ENCODE data around the gene GPI. TPM values are rescaled to one million over a fixed set of nuclear protein-coding genes. Genes with fewer than 3 reads are reported as not detected.
"Not testable (repeated sequence)": the region's sequence is repeated elsewhere in the genome, so short reads cannot be mapped to it uniquely, and the experiment has no call there.

The GPI gene
- total RNA-seq, 3 donors from 2014 or later (not counting 1 experiment from before 2014, with no cell fraction given), result 98.5 to 132 (median 104) TPM

- Mint-ChIP-seq H3K4me3 (no peak overlapping the region), H3K27ac (no peak overlapping the region), H3K27me3 (ENCODE audit: low read depth in 2 of 2) (no peaks in the 10 kb centered on the region), H3K36me3 (no peaks in the 10 kb centered on the region), H3K4me1 (peaks cover 7 to 13% of the 10 kb centered on the region in 2 donors), H3K9me3 (no peaks in the 10 kb centered on the region)
- H3K36me3 ChIP-seq (ENCODE audit: control insufficient read depth, insufficient read depth, low read length), result peaks cover 32% of the 10 kb centered on the region
- H3K4me1 ChIP-seq (ENCODE audit: control insufficient read depth, insufficient read depth, low read length), result peaks cover 7% of the 10 kb centered on the region
- intact Hi-C loops (cut with micrococcal nuclease), result no loop called here
- no peaks in the 10 kb centered on the region for H3K27me3 ChIP-seq (ENCODE audit: control insufficient read depth, insufficient read depth, low read length)
- TF ChIP-seq CTCF (IDR thresholded peaks at IDR 0.05), result no peak
- H3K9me3 ChIP-seq (ENCODE audit: control insufficient read depth, insufficient read depth, low read length), result no peaks in the 10 kb centered on the region
- ATAC-seq (no peak), DNase-seq (no peak)
- H3K4me3 ChIP-seq (ENCODE audit: low read length), result no peak overlapping the region
- WGBS (ENCODE audit: insufficient coverage), result 94% methylated on average over 9 of the region's 9 CpGs
- no peak overlapping the region for H3K27ac ChIP-seq (ENCODE audit: low read length)
These were observed 34.9 kb downstream of the GPI start for GRCh38 chr19:34399886-34400285.

- 99% methylated on average over 5 of the region's 8 CpGs for WGBS (ENCODE audit: insufficient coverage)
- H3K27me3 Mint-ChIP-seq (ENCODE audit: low read depth in 2 of 2); H3K4me3 ChIP-seq (ENCODE audit: low read length); H3K27ac Mint-ChIP-seq; H3K27ac ChIP-seq (ENCODE audit: low read length); ATAC-seq; H3K36me3 Mint-ChIP-seq; H3K27me3 ChIP-seq (ENCODE audit: control insufficient read depth, insufficient read depth, low read length); H3K9me3 Mint-ChIP-seq; DNase-seq; H3K9me3 ChIP-seq (ENCODE audit: control insufficient read depth, insufficient read depth, low read length); intact Hi-C loops (cut with micrococcal nuclease); H3K4me3 Mint-ChIP-seq: not testable (repeated sequence)
- peaks cover 30% of the 10 kb centered on the region for H3K36me3 ChIP-seq (ENCODE audit: control insufficient read depth, insufficient read depth, low read length)
- H3K4me1 ChIP-seq (ENCODE audit: control insufficient read depth, insufficient read depth, low read length), result peaks cover 14% of the 10 kb centered on the region
- H3K4me1 Mint-ChIP-seq, result peaks cover 7 to 14% of the 10 kb centered on the region in 2 donors
These were observed 35.8 kb downstream of the GPI start for GRCh38 chr19:34400844-34401243.

- peaks cover 20% of the 10 kb centered on the region for H3K36me3 ChIP-seq (ENCODE audit: control insufficient read depth, insufficient read depth, low read length)
- no peaks in the 10 kb centered on the region for H3K27me3 ChIP-seq (ENCODE audit: control insufficient read depth, insufficient read depth, low read length)
- no peaks in the 10 kb centered on the region for H3K27me3 Mint-ChIP-seq (ENCODE audit: low read depth in 2 of 2)
- no peak overlapping the region for H3K27ac ChIP-seq (ENCODE audit: low read length)
- no peaks in the 10 kb centered on the region for H3K36me3 Mint-ChIP-seq
- H3K9me3 Mint-ChIP-seq, result no peaks in the 10 kb centered on the region
- H3K9me3 ChIP-seq (ENCODE audit: control insufficient read depth, insufficient read depth, low read length), result no peaks in the 10 kb centered on the region
- H3K4me1 ChIP-seq (ENCODE audit: control insufficient read depth, insufficient read depth, low read length), result peaks cover 14% of the 10 kb centered on the region
- no peak overlapping the region for H3K4me3 Mint-ChIP-seq
- H3K27ac Mint-ChIP-seq, result no peak overlapping the region
- intact Hi-C loops (cut with micrococcal nuclease), result no loop called here
- TF ChIP-seq CTCF (IDR thresholded peaks at IDR 0.05), result no peak
- DNase-seq (no peak), ATAC-seq (no peak)
- 93% methylated on average over 6 of the region's 8 CpGs for WGBS (ENCODE audit: insufficient coverage)
- H3K4me1 Mint-ChIP-seq, result peaks cover 7 to 14% of the 10 kb centered on the region in 2 donors
- no peak overlapping the region for H3K4me3 ChIP-seq (ENCODE audit: low read length)
These were observed 37.1 kb downstream of the GPI start for GRCh38 chr19:34402074-34402600.

DNA sequence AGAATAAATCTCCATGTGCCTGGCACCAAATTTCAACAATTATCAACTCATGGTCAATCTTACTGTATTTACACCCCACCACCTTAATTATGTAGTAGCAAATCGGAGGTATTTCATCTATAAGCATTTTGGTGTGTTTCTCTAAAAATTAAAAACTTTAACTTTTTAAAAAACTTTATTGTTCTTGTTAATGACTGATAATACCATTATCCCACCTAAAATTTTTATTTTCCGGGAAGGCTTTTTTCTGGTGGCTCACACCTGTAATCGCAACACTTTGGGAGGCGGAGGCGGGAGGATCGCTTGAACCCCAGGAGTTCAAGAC lies 38.8 kb downstream of the GPI start:
- peak overlapping the region; percentile 98 for H3K4me3 ChIP-seq (ENCODE audit: low read length)

More for the DNA sequence above, 38.8 kb downstream of the GPI start:
- 15% methylated on average over 5 of the region's 6 CpGs for WGBS (ENCODE audit: insufficient coverage)
- no peak for TF ChIP-seq CTCF (IDR thresholded peaks at IDR 0.05)
- no peak for DNase-seq
- no peaks in the 10 kb centered on the region for H3K27me3 ChIP-seq (ENCODE audit: control insufficient read depth, insufficient read depth, low read length)
- Mint-ChIP-seq H3K27ac (peak overlapping the region; percentile 77 to 91), H3K4me1 (peaks cover 10 to 16% of the 10 kb centered on the region in 2 donors), H3K4me3 (peak overlapping the region; percentile 96), H3K27me3 (ENCODE audit: low read depth in 2 of 2) (no peaks in the 10 kb centered on the region), H3K9me3 (no peaks in the 10 kb centered on the region), H3K36me3 (peaks cover 3% of the 10 kb centered on the region)
- intact Hi-C loops (cut with micrococcal nuclease), result loop anchor here (1.0 kb wide), 1 partner anchor 25 kb away; the partner anchor contains the start of gene UBA2
- ATAC-seq, result no peak
- H3K36me3 ChIP-seq (ENCODE audit: control insufficient read depth, insufficient read depth, low read length), result peaks cover 16% of the 10 kb centered on the region
- peaks cover 14% of the 10 kb centered on the region for H3K4me1 ChIP-seq (ENCODE audit: control insufficient read depth, insufficient read depth, low read length)
- peak overlapping the region; percentile 13 for H3K27ac ChIP-seq (ENCODE audit: low read length)
- H3K9me3 ChIP-seq (ENCODE audit: control insufficient read depth, insufficient read depth, low read length), result no peaks in the 10 kb centered on the region

Data from natural killer cell (primary cell).